Measurements from ENCODE around the gene JAKMIP1.

GRCh38 chr4:6184169-6184568, 16.2 kb downstream of the JAKMIP1 start:
- TF ChIP-seq CTCF (IDR thresholded peaks at IDR 0.05) (no peak), POLR2A (IDR thresholded peaks at IDR 0.05) (no peak)
